HepG2 (cell line): ENCODE results near the gene TRAP1. TPM values are rescaled to one million over a fixed set of nuclear protein-coding genes. Genes with fewer than 3 reads are reported as not detected.
A peak's percentile ranks its signal among the peaks of the same experiment; 100 is the strongest.

Experiments
- ATAC-seq: fragments of 200-7000 bp; cut with Tn5 transposase; 3 replicates; pipeline ENCODE4 v1.9.1; 2020; ENCODE audit warnings: mild to moderate bottlenecking, moderate library complexity
- BruUV-seq: library from RNA; stranded (reverse); fragments of 400-500 nt; replicated peaks from 2 replicates; lab custom pipeline; 2021; lab: Mats Ljungman, UMichigan
- CTCF ChIA-PET: fragments of 300-600 bp; formaldehyde crosslinking; extraction: SDS; loops from one replicate; lab custom pipeline; 2021; ENCODE audit warnings: low total read pairs, inconsistent platforms, low intra/inter-chr PET ratio; lab: Yijun Ruan, JAX
- POLR2A ChIA-PET: fragments of 350-600 bp; sonication (Branson Sonifier 250); formaldehyde crosslinking; loops from one replicate; lab custom pipeline; 2020; ENCODE audit warnings: antibody characterized with exemption, inconsistent platforms; lab: Yijun Ruan, JAX
- DNase-seq: peaks from one replicate; pipeline ENCODE4 v3.0.0-alpha.2; 2015; ENCODE audit warnings: low spot score
- FAIRE-seq: peaks from 3 replicates; lab custom pipeline; 2011; peaks lifted over from hg19 to GRCh38; lab: Jason Lieb, UNC
- H2AFZ ChIP-seq: one replicate; pipeline ENCODE4 v1.6.1; 2011; ENCODE audit warnings: low read length, inconsistent platforms
- H3K27ac ChIP-seq: fragments of 300-600 bp; 3 replicates; pipeline ENCODE4 v1.8.0; 2011; ENCODE audit warnings: mixed run types, mild to moderate bottlenecking, mixed read lengths, low read length, inconsistent platforms; ENCODE audit not compliant: insufficient read depth; ENCODE audit errors: extremely low read length
- H3K27me3 ChIP-seq, 2 experiments: fragments of 200-600 bp in 1 of 2; 2 replicates in 1 of 2; 3 replicates in 1 of 2; pipeline versions ENCODE4 v1.6.0 to v1.8.0; 2011; ENCODE audit warnings: low read length in 2 of 2, mild to moderate bottlenecking in 2 of 2, moderate library complexity in 2 of 2, inconsistent platforms in 1 of 2; ENCODE audit not compliant: insufficient read depth in 2 of 2, control insufficient read depth in 1 of 2
- H3K36me3 ChIP-seq, 2 experiments: fragments of 200-600 bp in 1 of 2; replicated peaks in 1 of 2; 2 replicates in 1 of 2; 3 replicates in 1 of 2; pipeline versions ENCODE4 v1.5.1 to v1.8.0; 2011; ENCODE audit warnings: low read length in 2 of 2, inconsistent platforms in 1 of 2; ENCODE audit not compliant: insufficient read depth in 2 of 2, control insufficient read depth in 1 of 2
- H3K4me1 ChIP-seq: 2 replicates; pipeline ENCODE4 v1.5.1; 2012; ENCODE audit warnings: low read length, inconsistent platforms; ENCODE audit not compliant: insufficient read depth
- H3K4me2 ChIP-seq: 2 replicates; pipeline ENCODE4 v1.6.0; 2011; ENCODE audit warnings: low read depth, low read length, inconsistent platforms
- H3K4me3 ChIP-seq, 3 experiments: fragments of 200-600 bp in 1 of 3; sonication (generic), shearing (Covaris generic) in 1 of 3; replicated peaks in 1 of 3; 2 replicates each; pipeline ENCODE4 v1.5.1; 2011 to 2016; ENCODE audit warnings: low read length in 3 of 3, inconsistent platforms in 2 of 3, low read depth in 2 of 3, mild to moderate bottlenecking in 2 of 3, control low read depth in 1 of 3, mixed read lengths in 1 of 3; ENCODE audit not compliant: insufficient read depth in 1 of 3
- H3K79me2 ChIP-seq: one replicate; pipeline ENCODE4 v1.6.1; 2011; ENCODE audit warnings: low read length, inconsistent platforms; ENCODE audit not compliant: insufficient read depth
- H3K9ac ChIP-seq: 2 replicates; pipeline ENCODE4 v1.6.0; 2011; ENCODE audit warnings: mild to moderate bottlenecking, low read depth, low read length, inconsistent platforms; ENCODE audit not compliant: insufficient read depth
- H3K9me3 ChIP-seq: 2 replicates; pipeline ENCODE4 v1.5.1; 2012; ENCODE audit warnings: mild to moderate bottlenecking, low read length
- H4K20me1 ChIP-seq: 2 replicates; pipeline ENCODE4 v1.6.0; 2011; ENCODE audit warnings: inconsistent platforms, mild to moderate bottlenecking, low read length, moderate library complexity; ENCODE audit not compliant: insufficient read depth
- AGO2 ChIP-seq: fragments of 200-400 bp; formaldehyde crosslinking; optimal IDR thresholded peaks from 2 replicates; pipeline ENCODE3; 2017; ENCODE audit warnings: mild to moderate bottlenecking, low read depth, low read length, moderate library complexity
- ARID2 ChIP-seq: sonication (generic); formaldehyde crosslinking; IDR thresholded peaks from 2 replicates; pipeline ENCODE4 v1.8.1; 2022; ENCODE audit warnings: mild to moderate bottlenecking, missing genetic modification reagents, borderline replicate concordance
- CENPT ChIP-seq: sonication (generic); formaldehyde crosslinking; IDR thresholded peaks from 2 replicates; pipeline ENCODE4 v1.8.0; 2022; ENCODE audit warnings: low read depth, mild to moderate bottlenecking, moderate library complexity, missing genetic modification reagents
- SRSF4 ChIP-seq: fragments of 200-400 bp; formaldehyde crosslinking; IDR thresholded peaks from one replicate; pipeline ENCODE4 v1.6.1; 2018; ENCODE audit warnings: mild to moderate bottlenecking, low read depth, low read length, moderate library complexity; ENCODE audit not compliant: poor library complexity, severe bottlenecking
- TGIF2 ChIP-seq: IDR thresholded peaks from 2 replicates; pipeline ENCODE4 v1.6.1; 2016; ENCODE audit warnings: control low read depth, missing compliant biosample characterization
- THAP7 ChIP-seq: sonication (generic); formaldehyde crosslinking; IDR thresholded peaks from 2 replicates; pipeline ENCODE4 v1.8.1; 2023; ENCODE audit warnings: mild to moderate bottlenecking, missing genetic modification reagents
- THAP9 ChIP-seq: sonication (generic); formaldehyde crosslinking; IDR thresholded peaks from 2 replicates; pipeline ENCODE4; 2020; ENCODE audit warnings: missing genetic modification reagents, mild to moderate bottlenecking, borderline replicate concordance
- ZNF687 ChIP-seq: sonication (generic); formaldehyde crosslinking; IDR thresholded peaks from 2 replicates; pipeline ENCODE4 v1.5.1; 2020; ENCODE audit warnings: mild to moderate bottlenecking, missing genetic modification reagents, moderate library complexity
- WGBS: methylation state at CpG from one replicate; pipeline ENCODE4 v1.1.6; 2017; ENCODE audit warnings: low lambda C conversion rate; 5-methylcytosine and 5-hydroxymethylcytosine counted together
- in situ Hi-C: cut with HindIII; loops from 2 replicates; pipeline ENCODE4 v1.10.0; 2017; ENCODE audit warnings: low pct_unique_long_range_greater_than_20kb; ENCODE audit not compliant: extremely low pct_ligation_motif_present
- intact Hi-C: fragments of 100-400 bp; cut with micrococcal nuclease; formaldehyde crosslinking; loops from one replicate; pipeline ENCODE4 v1.10.0; 2022; ENCODE audit not compliant: unreplicated experiment
- polyA plus RNA-seq, 8 experiments: library from polyadenylated mRNA; depleted of rRNA in 3 of 8; stranded (reverse) in 7 of 8; unstranded in 1 of 8; fragments of >200 nt; fragmentation: Illumina TruSeq in 4 of 8; extraction: Trizol in 4 of 8; gene quantifications; 2 replicates each; pipeline versions ENCODE4 v1.2.1 to v1.2.3, GENCODE V29; 2011 to 2016; ENCODE audit warnings: low read depth in 4 of 8, missing spikeins in 1 of 8, mixed read lengths in 1 of 8; ENCODE audit not compliant: insufficient read depth in 1 of 8
- total RNA-seq, 5 experiments: library from RNA; depleted of rRNA; stranded (reverse); fragments of >200 nt; fragmentation: Illumina TruSeq; extraction: Trizol; gene quantifications; 2 replicates each; pipeline ENCODE4 v1.2.3, GENCODE V29; 2016; ENCODE audit warnings: low read depth in 1 of 5
- TF ChIP-seq, protein P1 (sequence below): sonication (generic); formaldehyde crosslinking; IDR thresholded peaks from 2 replicates; pipeline ENCODE4 v1.5.0; 2020; ENCODE audit warnings: mild to moderate bottlenecking, missing genetic modification reagents

TRAP1 gene
- total and polyA plus RNA-seq, 2 of the 13 experiments (the other 11 are each of a cell fraction or from before 2014, with no cell fraction given): 127 to 240 TPM

- H3K9me3 ChIP-seq: no peaks in the 10 kb centered on the region
- POLR2A ChIA-PET: no interaction called here
- no peak for FAIRE-seq
These were observed 42.6 kb downstream of the TRAP1 start for GRCh38 chr16:3674513-3675295.

More at GRCh38 chr16:3674513-3675295, 42.6 kb downstream of the TRAP1 start:
- Histone ChIP-seq H3K27me3 (no peaks in the 10 kb centered on the region), H3K27ac (no peak overlapping the region), H2AFZ (no peak overlapping the region), H3K4me2 (no peak overlapping the region), H3K79me2 (no peaks in the 10 kb centered on the region)
- CTCF ChIA-PET: no interaction called here
- WGBS: 97% methylated on average over 28 of the region's 34 CpGs
- ATAC-seq: peak; percentile 13; the same call in 1 of the 3 replicates
- TF ChIP-seq SRSF4 (no peak), AGO2 (peak; percentile 74), THAP7 (CRISPR knock-in tag) (no peak), CENPT (CRISPR knock-in tag) (0 out of 2 replicates have a peak, but pooled peaks have one; percentile 27), ARID2 (CRISPR knock-in tag) (no peak), ZNF687 (CRISPR knock-in tag) (peak; percentile 6; the same call in 1 of the 2 replicates), THAP9 (no peak), TGIF2 (no peak)
- TF ChIP-seq, protein P1, sequence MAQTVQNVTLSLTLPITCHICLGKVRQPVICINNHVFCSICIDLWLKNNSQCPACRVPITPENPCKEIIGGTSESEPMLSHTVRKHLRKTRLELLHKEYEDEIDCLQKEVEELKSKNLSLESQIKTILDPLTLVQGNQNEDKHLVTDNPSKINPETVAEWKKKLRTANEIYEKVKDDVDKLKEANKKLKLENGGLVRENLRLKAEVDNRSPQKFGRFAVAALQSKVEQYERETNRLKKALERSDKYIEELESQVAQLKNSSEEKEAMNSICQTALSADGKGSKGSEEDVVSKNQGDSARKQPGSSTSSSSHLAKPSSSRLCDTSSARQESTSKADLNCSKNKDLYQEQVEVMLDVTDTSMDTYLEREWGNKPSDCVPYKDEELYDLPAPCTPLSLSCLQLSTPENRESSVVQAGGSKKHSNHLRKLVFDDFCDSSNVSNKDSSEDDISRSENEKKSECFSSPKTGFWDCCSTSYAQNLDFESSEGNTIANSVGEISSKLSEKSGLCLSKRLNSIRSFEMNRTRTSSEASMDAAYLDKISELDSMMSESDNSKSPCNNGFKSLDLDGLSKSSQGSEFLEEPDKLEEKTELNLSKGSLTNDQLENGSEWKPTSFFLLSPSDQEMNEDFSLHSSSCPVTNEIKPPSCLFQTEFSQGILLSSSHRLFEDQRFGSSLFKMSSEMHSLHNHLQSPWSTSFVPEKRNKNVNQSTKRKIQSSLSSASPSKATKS (CRISPR knock-in tag): no peak
- TF ChIP-seq, all 625 proteins: peak for 3
- DNase-seq: no peak
- H3K4me1 ChIP-seq: no peaks in the 10 kb centered on the region
- intact Hi-C loops: no loop called here
- no peaks in the 10 kb centered on the region for H4K20me1 ChIP-seq
- in situ Hi-C loops: no loop called here
- H3K4me3 ChIP-seq: no peak overlapping the region
- H3K9ac ChIP-seq: no peak overlapping the region
- BruUV-seq: no TSS peak
- H3K36me3 ChIP-seq: peaks cover 43 to 84% of the 10 kb centered on the region in 2 experiments; a peak in 4 of 5 replicates
